ENCODE results near the gene RANBP9. TPM values are rescaled to one million over a fixed set of nuclear protein-coding genes. Genes with fewer than 3 reads are reported as not detected.

Gene RANBP9
- total RNA-seq, 2 experiments from 2014 or later, result 50.8 to 65.0 TPM

GRCh38 chr6:13678255-13678983 lies 33.2 kb downstream of the RANBP9 start:
- Mint-ChIP-seq H3K4me3 (no peak overlapping the region), H3K9me3 (ENCODE audit: low read depth) (peaks cover 8% of the 10 kb centered on the region), H3K4me1 (peaks cover 62% of the 10 kb centered on the region), H3K27ac (no peak overlapping the region), H3K27me3 (no peaks in the 10 kb centered on the region), H3K36me3 (ENCODE audit: low read depth) (peaks cover 38% of the 10 kb centered on the region)
- ChIA-PET CTCF (interaction anchor here (1.3 to 1.5 kb wide), 3 partner anchors 30 to 136 kb away, joined by 3 to 5 read pairs (median 4); partner anchors contain the start of gene NOL7), POLR2A (no interaction called here)
- intact Hi-C loops (cut with DNase I, micrococcal nuclease), result no loop called here
- ATAC-seq (no peak), DNase-seq (no peak)

- DNase-seq (no peak), ATAC-seq (no peak)
- Mint-ChIP-seq H3K9me3 (ENCODE audit: low read depth) (peaks cover 8% of the 10 kb centered on the region), H3K4me3 (no peak overlapping the region), H3K4me1 (peaks cover 65% of the 10 kb centered on the region), H3K27me3 (no peaks in the 10 kb centered on the region), H3K27ac (no peak overlapping the region), H3K36me3 (ENCODE audit: low read depth) (peaks cover 38% of the 10 kb centered on the region)
- ChIA-PET POLR2A (no interaction called here), CTCF (interaction anchor here (1.3 to 1.5 kb wide), 2 partner anchors 63 to 137 kb away, joined by 3 to 5 read pairs; partner anchors contain the start of gene NOL7)
- intact Hi-C loops (cut with DNase I, micrococcal nuclease), result no loop called here
These were observed 33.8 kb downstream of the RANBP9 start for GRCh38 chr6:13677878-13678254.

- Mint-ChIP-seq H3K4me3 (no peak overlapping the region), H3K9me3 (ENCODE audit: low read depth) (peaks cover 8% of the 10 kb centered on the region), H3K36me3 (ENCODE audit: low read depth) (peaks cover 38% of the 10 kb centered on the region), H3K27ac (no peak overlapping the region), H3K4me1 (peaks cover 69% of the 10 kb centered on the region), H3K27me3 (no peaks in the 10 kb centered on the region)
- ATAC-seq (no peak), DNase-seq (no peak)
- intact Hi-C loops (cut with DNase I, micrococcal nuclease), result no loop called here
- POLR2A ChIA-PET, result no interaction called here
- CTCF ChIA-PET, result interaction anchor here (0.7 to 1.5 kb wide), 3 partner anchors 41 to 67 kb away, joined by 3 to 5 read pairs (median 4); partner anchors contain the start of gene NOL7
These were observed 35.0 kb downstream of the RANBP9 start for GRCh38 chr6:13676551-13677156.

- H3K9me3 Mint-ChIP-seq (ENCODE audit: low read depth), result peaks cover 5% of the 10 kb centered on the region
- POLR2A ChIA-PET, result no interaction called here
- no peak for DNase-seq
- intact Hi-C loops (cut with DNase I, micrococcal nuclease), result no loop called here
- peak; percentile 71 for ATAC-seq
- H3K36me3 Mint-ChIP-seq (ENCODE audit: low read depth), result peaks cover 30% of the 10 kb centered on the region
- H3K4me1 Mint-ChIP-seq, result peaks cover 63% of the 10 kb centered on the region
- H3K4me3 Mint-ChIP-seq, result no peak overlapping the region
- H3K27me3 Mint-ChIP-seq, result no peaks in the 10 kb centered on the region
- peak overlapping the region; percentile 53 for H3K27ac Mint-ChIP-seq
- CTCF ChIA-PET, result interaction anchor here (0.7 to 1.2 kb wide), 4 partner anchors 16 to 50 kb away, joined by 3 to 4 read pairs (median 3); no protein-coding TSS in a partner anchor
These were observed 37.0 kb downstream of the RANBP9 start for GRCh38 chr6:13674533-13675190.

GRCh38 chr6:13673825-13674444 lies 37.7 kb downstream of the RANBP9 start:
- ChIA-PET POLR2A (no interaction called here), CTCF (interaction anchor here (1.1 to 1.2 kb wide), 3 partner anchors 17 to 49 kb away, joined by 3 to 5 read pairs (median 4); no protein-coding TSS in a partner anchor)
- peak overlapping the region; percentile 27 for H3K27ac Mint-ChIP-seq
- no peak overlapping the region for H3K4me3 Mint-ChIP-seq
- intact Hi-C loops (cut with DNase I, micrococcal nuclease), result no loop called here
- no peaks in the 10 kb centered on the region for H3K27me3 Mint-ChIP-seq
- no peak for ATAC-seq
- H3K36me3 Mint-ChIP-seq (ENCODE audit: low read depth), result peaks cover 34% of the 10 kb centered on the region
- no peak for DNase-seq
- H3K4me1 Mint-ChIP-seq, result peaks cover 69% of the 10 kb centered on the region
- H3K9me3 Mint-ChIP-seq (ENCODE audit: low read depth), result peaks cover 5% of the 10 kb centered on the region

GRCh38 chr6:13673368-13673767 lies 38.3 kb downstream of the RANBP9 start:
- DNase-seq (no peak), ATAC-seq (no peak)
- intact Hi-C loops (cut with DNase I, micrococcal nuclease), result no loop called here
- peaks cover 31% of the 10 kb centered on the region for H3K36me3 Mint-ChIP-seq (ENCODE audit: low read depth)
- H3K4me3 Mint-ChIP-seq, result no peak overlapping the region
- H3K9me3 Mint-ChIP-seq (ENCODE audit: low read depth), result peaks cover 5% of the 10 kb centered on the region
- H3K27ac Mint-ChIP-seq, result no peak overlapping the region
- no peaks in the 10 kb centered on the region for H3K27me3 Mint-ChIP-seq
- ChIA-PET CTCF (interaction anchor here (0.9 to 1.2 kb wide), 2 partner anchors 40 to 62 kb away, joined by 3 to 5 read pairs; no protein-coding TSS in a partner anchor), POLR2A (interaction anchor here (0.7 kb wide), 1 partner anchor 1797 kb away, joined by 3 read pairs; no protein-coding TSS in a partner anchor)
- peaks cover 70% of the 10 kb centered on the region for H3K4me1 Mint-ChIP-seq

- Mint-ChIP-seq H3K9me3 (ENCODE audit: low read depth) (peaks cover 5% of the 10 kb centered on the region), H3K4me3 (no peak overlapping the region), H3K27me3 (no peaks in the 10 kb centered on the region), H3K36me3 (ENCODE audit: low read depth) (peaks cover 30% of the 10 kb centered on the region), H3K4me1 (peaks cover 72% of the 10 kb centered on the region), H3K27ac (no peak overlapping the region)
- intact Hi-C loops (cut with DNase I, micrococcal nuclease), result no loop called here
- no peak for DNase-seq
- ChIA-PET CTCF (interaction anchor here (0.9 to 1.2 kb wide), 2 partner anchors 40 to 62 kb away, joined by 3 to 5 read pairs; no protein-coding TSS in a partner anchor), POLR2A (interaction anchor here (0.7 kb wide), 1 partner anchor 1798 kb away, joined by 3 read pairs; no protein-coding TSS in a partner anchor)
- ATAC-seq, result no peak
These were observed 38.7 kb downstream of the RANBP9 start for GRCh38 chr6:13672904-13673303.

GRCh38 chr6:13671548-13672127 lies 40.0 kb downstream of the RANBP9 start:
- no peak for ATAC-seq
- DNase-seq, result no peak
- Mint-ChIP-seq H3K27me3 (no peaks in the 10 kb centered on the region), H3K4me1 (peaks cover 79% of the 10 kb centered on the region), H3K9me3 (ENCODE audit: low read depth) (peaks cover 3% of the 10 kb centered on the region), H3K27ac (peak overlapping the region; percentile 29), H3K4me3 (no peak overlapping the region), H3K36me3 (ENCODE audit: low read depth) (peaks cover 25% of the 10 kb centered on the region)
- ChIA-PET CTCF (interaction anchor here (0.7 to 2.6 kb wide), 6 partner anchors 9 to 394 kb away, joined by 3 to 8 read pairs (median 4); no protein-coding TSS in a partner anchor), POLR2A (no interaction called here)
- intact Hi-C loops (cut with DNase I, micrococcal nuclease), result no loop called here

GRCh38 chr6:13669476-13669875 lies 42.2 kb downstream of the RANBP9 start:
- Mint-ChIP-seq H3K9me3 (ENCODE audit: low read depth) (no peaks in the 10 kb centered on the region), H3K27ac (peak overlapping the region; percentile 48), H3K4me1 (peaks cover 85% of the 10 kb centered on the region), H3K27me3 (no peaks in the 10 kb centered on the region), H3K36me3 (ENCODE audit: low read depth) (peaks cover 15% of the 10 kb centered on the region), H3K4me3 (no peak overlapping the region)
- POLR2A ChIA-PET, result no interaction called here
- DNase-seq (no peak), ATAC-seq (no peak)
- CTCF ChIA-PET, result interaction anchor here (2.5 to 2.6 kb wide), 2 partner anchors 11 to 31 kb away, joined by 5 to 8 read pairs; no protein-coding TSS in a partner anchor
- intact Hi-C loops (cut with DNase I, micrococcal nuclease), result loop anchor here in 1 of 2 experiments (2.0 kb wide), 2 partner anchors 41 to 125 kb away; partner anchors contain the start of gene RANBP9

GRCh38 chr6:13668291-13668928 lies 43.2 kb downstream of the RANBP9 start:
- ChIA-PET CTCF (interaction anchor here (0.6 to 1.1 kb wide), 3 partner anchors 19 to 52 kb away, joined by 3 to 6 read pairs (median 3); no protein-coding TSS in a partner anchor), POLR2A (interaction anchor here (1.0 kb wide), 1 partner anchor 41 kb away, joined by 4 read pairs; no protein-coding TSS in a partner anchor)
- intact Hi-C loops (cut with DNase I, micrococcal nuclease), result loop anchor here (1.0 to 2.0 kb wide), 3 partner anchors 42 to 126 kb away; partner anchors contain the start of gene RANBP9 (in 1 of the 2)

More at GRCh38 chr6:13668291-13668928, 43.2 kb downstream of the RANBP9 start:
- peak overlapping the region; percentile 6 for H3K27ac Mint-ChIP-seq
- DNase-seq (no peak), ATAC-seq (peak; percentile 75)
- peak overlapping the region; percentile 20 for H3K4me3 Mint-ChIP-seq
- no peaks in the 10 kb centered on the region for H3K9me3 Mint-ChIP-seq (ENCODE audit: low read depth)
- no peaks in the 10 kb centered on the region for H3K27me3 Mint-ChIP-seq
- H3K4me1 Mint-ChIP-seq, result peaks cover 88% of the 10 kb centered on the region
- H3K36me3 Mint-ChIP-seq (ENCODE audit: low read depth), result peaks cover 15% of the 10 kb centered on the region

All from activated CD4-positive, alpha-beta T cell treated with anti-CD3 and anti-CD28 coated beads for 36 hours (primary cell).